ENCODE results near the gene IGSF8. TPM values are rescaled to one million over a fixed set of nuclear protein-coding genes. Genes with fewer than 3 reads are reported as not detected.
A peak's percentile ranks its signal among the peaks of the same experiment; 100 is the strongest.

The IGSF8 gene
- total RNA-seq, 1 donor from 2014 or later = 35.9 TPM

DNA sequence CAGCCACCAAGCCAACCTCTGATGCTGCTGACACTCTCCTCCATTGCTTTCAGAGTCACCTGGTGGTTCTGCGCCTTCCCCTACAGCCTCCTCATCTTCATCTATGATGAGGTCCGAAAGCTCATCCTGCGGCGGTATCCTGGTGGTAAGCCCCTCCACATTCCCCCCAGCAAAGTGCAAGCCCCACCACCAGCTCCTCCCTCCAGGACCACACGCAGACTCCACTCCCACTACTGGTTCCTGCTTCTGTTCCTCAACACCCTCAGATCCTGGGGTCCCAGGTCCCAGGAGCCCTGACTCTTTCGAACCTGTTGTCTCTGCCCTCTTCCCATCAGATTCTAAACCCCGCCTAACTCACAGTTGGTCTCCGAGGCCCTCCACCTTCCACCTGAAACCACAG, 41.4 kb upstream of the IGSF8 start:
- DNase-seq (no peak), ATAC-seq (no peak)
- intact Hi-C loops (cut with DNase I) = no loop called here
- Histone ChIP-seq H3K27me3 (ENCODE audit: low read depth) (no peaks in the 10 kb centered on the region), H3K4me3 (no peak overlapping the region), H3K27ac (no peak overlapping the region), H3K4me1 (no peaks in the 10 kb centered on the region), H3K9me3 (no peaks in the 10 kb centered on the region), H3K36me3 (no peaks in the 10 kb centered on the region)
- TF ChIP-seq, protein P1, sequence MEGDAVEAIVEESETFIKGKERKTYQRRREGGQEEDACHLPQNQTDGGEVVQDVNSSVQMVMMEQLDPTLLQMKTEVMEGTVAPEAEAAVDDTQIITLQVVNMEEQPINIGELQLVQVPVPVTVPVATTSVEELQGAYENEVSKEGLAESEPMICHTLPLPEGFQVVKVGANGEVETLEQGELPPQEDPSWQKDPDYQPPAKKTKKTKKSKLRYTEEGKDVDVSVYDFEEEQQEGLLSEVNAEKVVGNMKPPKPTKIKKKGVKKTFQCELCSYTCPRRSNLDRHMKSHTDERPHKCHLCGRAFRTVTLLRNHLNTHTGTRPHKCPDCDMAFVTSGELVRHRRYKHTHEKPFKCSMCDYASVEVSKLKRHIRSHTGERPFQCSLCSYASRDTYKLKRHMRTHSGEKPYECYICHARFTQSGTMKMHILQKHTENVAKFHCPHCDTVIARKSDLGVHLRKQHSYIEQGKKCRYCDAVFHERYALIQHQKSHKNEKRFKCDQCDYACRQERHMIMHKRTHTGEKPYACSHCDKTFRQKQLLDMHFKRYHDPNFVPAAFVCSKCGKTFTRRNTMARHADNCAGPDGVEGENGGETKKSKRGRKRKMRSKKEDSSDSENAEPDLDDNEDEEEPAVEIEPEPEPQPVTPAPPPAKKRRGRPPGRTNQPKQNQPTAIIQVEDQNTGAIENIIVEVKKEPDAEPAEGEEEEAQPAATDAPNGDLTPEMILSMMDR (IDR thresholded peaks at IDR 0.05) = no peak

DNA sequence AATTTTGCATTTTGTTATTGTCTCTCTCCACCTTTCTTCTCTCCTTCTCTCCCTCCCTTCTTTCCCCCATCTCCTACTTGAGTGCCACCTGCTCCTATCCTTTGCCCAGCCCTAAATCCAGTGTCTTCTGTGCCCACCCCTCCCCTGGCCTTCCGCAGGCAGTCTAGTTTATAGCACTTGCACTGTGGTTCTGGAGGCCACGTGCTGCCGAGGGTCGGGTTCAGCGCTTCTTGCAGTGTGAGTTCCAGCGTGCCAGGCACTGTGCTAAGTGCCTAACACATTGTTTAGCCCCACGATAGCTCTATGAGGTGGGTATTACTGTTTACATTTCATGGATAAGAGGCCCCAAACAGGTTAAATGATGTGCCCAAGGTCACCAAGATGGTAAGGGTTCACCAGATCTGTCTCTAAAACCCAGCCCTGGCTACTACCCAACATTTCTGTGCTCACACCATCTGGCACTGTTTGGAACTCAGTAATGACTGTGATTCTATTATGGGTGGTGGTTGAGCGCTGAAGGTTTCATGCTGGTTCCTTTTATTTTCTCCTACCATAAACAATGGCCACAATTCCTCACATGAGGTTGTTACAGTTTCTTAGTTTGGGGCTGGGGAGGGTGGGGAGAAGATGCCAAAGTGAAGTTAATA, 38.9 kb upstream of the IGSF8 start:
- Histone ChIP-seq H3K27ac (no peak overlapping the region), H3K4me1 (no peaks in the 10 kb centered on the region), H3K9me3 (no peaks in the 10 kb centered on the region), H3K36me3 (no peaks in the 10 kb centered on the region), H3K4me3 (no peak overlapping the region), H3K27me3 (ENCODE audit: low read depth) (no peaks in the 10 kb centered on the region)
- DNase-seq (no peak), ATAC-seq (no peak)
- intact Hi-C loops (cut with DNase I) = no loop called here
- TF ChIP-seq, protein P1 (IDR thresholded peaks at IDR 0.05) = no peak

DNA sequence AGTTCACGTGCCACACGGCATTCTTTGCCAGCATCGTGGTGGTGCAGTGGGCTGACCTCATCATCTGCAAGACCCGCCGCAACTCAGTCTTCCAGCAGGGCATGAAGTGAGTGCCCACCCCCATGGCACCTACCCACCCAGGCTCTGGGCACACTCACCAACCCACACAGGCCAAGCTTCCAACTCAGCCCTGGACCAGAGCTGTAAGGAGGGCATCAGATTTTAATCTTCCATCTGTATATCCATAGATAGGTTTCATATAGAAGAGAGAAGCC, 38.4 kb upstream of the IGSF8 start:
- DNase-seq = no peak
- intact Hi-C loops (cut with DNase I) = no loop called here
- TF ChIP-seq, protein P1 (IDR thresholded peaks at IDR 0.05) = no peak

DNA sequence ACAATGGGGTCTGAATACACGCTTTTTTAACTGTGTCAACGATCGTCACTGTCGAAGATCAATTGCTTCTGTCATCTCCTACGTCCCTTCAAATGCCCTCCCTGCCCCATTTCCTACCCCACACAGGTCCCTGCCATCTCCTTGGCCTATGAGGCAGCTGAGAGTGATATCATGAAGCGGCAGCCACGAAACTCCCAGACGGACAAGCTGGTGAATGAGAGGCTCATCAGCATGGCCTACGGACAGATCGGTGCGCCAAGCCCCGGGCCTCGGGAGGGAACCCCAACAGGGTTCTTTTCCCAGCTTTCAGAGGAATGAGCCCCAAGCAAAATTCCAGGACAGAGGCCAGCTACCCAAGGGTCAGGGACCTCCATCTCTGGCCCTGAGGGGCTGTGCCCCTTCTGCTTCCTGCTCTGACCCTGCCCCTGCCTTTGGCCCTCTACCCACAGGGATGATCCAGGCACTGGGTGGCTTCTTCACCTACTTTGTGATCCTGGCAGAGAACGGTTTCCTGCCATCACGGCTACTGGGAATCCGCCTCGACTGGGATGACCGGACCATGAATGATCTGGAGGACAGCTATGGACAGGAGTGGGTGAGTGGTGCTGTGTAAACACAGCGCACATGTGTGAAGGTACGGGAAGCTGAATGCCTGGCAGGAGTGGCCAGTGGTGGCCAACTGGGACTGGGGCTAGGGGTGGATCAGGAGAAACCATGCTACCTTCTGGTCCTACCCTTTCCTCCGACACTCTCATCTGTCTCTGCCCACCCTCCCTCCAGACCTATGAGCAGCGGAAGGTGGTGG, 37.9 kb upstream of the IGSF8 start:
- DNase-seq (no peak), ATAC-seq (no peak)
- H3K4me3 ChIP-seq = no peak overlapping the region
- intact Hi-C loops (cut with DNase I) = no loop called here
- TF ChIP-seq, protein P1 (IDR thresholded peaks at IDR 0.05) = no peak
- no peak overlapping the region for H3K27ac ChIP-seq
- H3K9me3 ChIP-seq = no peaks in the 10 kb centered on the region
- H3K36me3 ChIP-seq = no peaks in the 10 kb centered on the region
- no peaks in the 10 kb centered on the region for H3K27me3 ChIP-seq (ENCODE audit: low read depth)
- H3K4me1 ChIP-seq = no peaks in the 10 kb centered on the region

More for the DNA sequence above, 38.4 kb upstream of the IGSF8 start:
- Histone ChIP-seq H3K4me1 (no peaks in the 10 kb centered on the region), H3K36me3 (no peaks in the 10 kb centered on the region), H3K4me3 (no peak overlapping the region), H3K9me3 (no peaks in the 10 kb centered on the region), H3K27ac (no peak overlapping the region), H3K27me3 (ENCODE audit: low read depth) (no peaks in the 10 kb centered on the region)
- no peak for ATAC-seq

DNA sequence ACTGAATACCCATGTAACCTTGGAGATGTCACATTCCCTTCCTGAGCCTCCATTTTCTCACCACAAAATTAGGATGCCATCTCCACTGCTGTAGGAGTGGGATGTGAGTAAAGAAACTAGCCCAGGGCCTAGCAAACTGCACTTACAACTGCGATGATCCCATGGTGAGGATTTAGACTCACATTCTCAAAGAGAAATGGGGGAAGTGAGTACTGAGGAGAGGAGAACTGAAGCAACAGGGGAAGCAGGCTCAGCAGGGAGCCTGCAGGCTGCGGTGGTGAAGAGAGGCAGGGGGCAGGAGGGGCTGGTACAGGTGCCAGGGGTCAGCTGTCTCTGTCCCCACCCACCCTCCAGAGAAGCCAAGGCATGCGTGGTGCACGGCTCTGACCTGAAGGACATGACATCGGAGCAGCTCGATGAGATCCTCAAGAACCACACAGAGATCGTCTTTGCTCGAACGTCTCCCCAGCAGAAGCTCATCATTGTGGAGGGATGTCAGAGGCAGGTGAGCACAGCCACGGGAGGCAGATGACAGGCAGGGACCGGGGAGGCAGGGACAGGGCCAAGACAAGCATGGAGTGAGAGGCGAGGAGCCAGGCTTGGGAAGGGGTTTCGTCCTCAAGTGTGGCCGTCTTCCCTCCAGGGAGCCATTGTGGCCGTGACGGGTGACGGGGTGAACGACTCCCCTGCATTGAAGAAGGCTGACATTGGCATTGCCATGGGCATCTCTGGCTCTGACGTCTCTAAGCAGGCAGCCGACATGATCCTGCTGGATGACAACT, 36.6 kb upstream of the IGSF8 start:
- DNase-seq (no peak), ATAC-seq (peak in 1 of 2 donors; percentile 19)
- H3K4me3 ChIP-seq = no peak overlapping the region
- no peak overlapping the region for H3K27ac ChIP-seq
- no peaks in the 10 kb centered on the region for H3K9me3 ChIP-seq
- intact Hi-C loops (cut with DNase I) = no loop called here
- H3K36me3 ChIP-seq = no peaks in the 10 kb centered on the region
- H3K4me1 ChIP-seq = no peaks in the 10 kb centered on the region
- TF ChIP-seq, protein P1 (IDR thresholded peaks at IDR 0.05) = no peak
- H3K27me3 ChIP-seq (ENCODE audit: low read depth) = no peaks in the 10 kb centered on the region

Data from lower lobe of right lung (tissue), 2 donors.